GM19043 (cell line): ENCODE results near the gene ALPL.

Experiments
- ATAC-seq: cut with Tn5 transposase; IDR thresholded peaks from one replicate; pipeline ENCODE4 v1.9.1; 2021; ENCODE audit warnings: low read depth; ENCODE audit not compliant: unreplicated experiment

Gene ALPL

DNA sequence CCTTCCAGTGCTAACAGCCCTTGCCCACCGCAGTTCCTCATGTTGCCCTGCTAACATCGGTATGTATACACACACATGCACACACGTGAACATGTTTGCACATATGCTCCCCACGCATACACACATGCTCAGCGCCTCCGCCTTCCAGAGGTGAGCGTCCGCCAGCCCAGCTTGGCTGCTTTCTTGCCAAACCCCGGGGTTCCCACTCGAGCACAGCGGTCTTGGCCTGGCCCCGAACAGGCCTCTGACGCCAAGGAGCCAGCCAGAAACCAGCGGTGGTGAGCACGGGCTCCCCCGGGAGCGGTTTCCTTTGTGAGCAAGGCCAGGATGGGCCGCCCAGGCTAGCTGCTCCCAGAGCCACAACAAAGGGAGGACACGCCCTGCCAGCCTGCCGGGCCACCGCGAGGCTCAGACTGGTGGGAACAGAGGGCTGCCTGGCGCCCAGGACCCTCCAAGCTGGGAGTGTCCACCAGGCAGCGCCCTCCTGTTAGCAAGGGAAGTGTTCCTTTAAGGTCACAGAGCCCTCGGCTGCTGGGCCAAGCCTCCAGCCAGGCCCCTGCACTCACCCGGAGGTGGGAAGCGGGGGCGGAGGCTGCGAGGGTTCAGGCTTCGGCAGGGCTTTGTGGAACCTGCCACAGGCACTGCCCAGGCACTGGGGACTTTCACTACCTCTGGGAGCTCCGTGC, 65.4 kb downstream of the ALPL start:
- ATAC-seq = no peak

DNA sequence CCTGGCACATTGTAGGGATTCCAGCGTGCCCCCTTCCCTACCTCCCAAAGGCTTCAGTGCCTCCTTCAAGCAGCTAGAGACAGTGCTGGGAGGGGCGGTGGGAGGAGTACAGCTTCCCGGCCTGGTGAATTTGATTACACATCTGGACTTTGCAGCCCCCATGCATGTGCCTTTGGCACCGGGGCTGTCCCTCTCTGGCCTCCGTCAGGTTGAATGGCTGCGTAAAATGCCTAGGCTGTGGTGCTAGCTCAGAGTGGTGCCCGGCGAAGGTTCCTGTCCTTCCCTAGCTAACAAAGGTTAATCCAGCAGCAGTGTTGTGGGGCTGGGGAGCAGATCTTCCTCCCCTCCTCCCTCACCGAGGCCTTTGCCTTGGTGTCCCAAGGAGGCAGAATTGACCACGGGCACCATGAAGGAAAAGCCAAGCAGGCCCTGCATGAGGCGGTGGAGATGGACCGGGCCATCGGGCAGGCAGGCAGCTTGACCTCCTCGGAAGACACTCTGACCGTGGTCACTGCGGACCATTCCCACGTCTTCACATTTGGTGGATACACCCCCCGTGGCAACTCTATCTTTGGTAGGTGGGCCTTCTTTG, 66.2 kb downstream of the ALPL start:
- no peak for ATAC-seq

DNA sequence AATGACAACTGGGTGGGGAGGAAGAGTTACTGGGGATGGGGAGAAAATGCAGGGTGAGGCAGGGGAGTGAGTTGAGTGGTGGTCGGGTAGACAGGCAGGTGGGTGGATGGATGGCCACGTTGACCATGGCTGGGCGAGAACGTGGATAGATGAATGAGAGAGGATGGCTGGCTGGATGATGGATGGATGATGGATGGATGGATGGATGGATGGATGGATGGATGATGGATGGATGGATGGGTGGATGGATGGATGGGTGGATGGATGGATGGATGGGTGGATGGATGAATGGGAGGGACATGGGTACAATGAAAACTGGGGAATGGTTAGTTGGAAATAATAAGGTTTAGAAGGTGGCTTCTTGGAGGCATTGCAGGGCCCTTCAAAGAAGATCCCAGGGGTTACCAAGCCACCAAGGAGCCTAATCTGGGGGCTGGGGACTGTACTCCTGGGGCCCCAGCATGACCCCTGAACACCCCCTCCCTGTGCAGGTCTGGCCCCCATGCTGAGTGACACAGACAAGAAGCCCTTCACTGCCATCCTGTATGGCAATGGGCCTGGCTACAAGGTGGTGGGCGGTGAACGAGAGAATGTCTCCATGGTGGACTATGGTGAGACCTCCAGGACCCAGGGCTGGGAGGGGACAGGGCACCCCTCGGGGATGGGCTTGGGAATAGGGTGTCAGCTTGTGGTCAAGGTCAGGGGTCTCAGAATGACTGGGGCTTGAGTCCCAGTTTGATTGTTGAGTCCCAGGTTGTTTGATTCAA, 67.0 kb downstream of the ALPL start:
- ATAC-seq = no peak

DNA sequence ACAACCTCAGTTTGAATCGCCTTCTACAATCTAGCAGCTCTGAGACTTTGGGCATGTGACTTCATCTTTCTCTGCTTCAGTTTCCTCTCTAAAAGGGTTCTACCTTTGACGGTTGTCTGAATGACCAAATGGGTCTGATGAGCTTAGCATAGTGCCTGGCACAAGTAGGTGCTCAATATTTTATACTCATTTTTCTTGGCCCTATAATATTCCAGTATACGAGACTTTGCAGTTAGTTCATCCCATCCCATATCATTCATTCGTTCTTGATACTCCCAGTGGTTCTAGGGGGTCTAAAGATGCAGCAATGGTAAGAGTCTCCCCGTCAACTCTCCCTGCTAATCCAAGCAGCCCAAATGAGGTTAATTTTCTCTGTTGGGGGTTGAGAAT, 67.6 kb downstream of the ALPL start:
- ATAC-seq = no peak

DNA sequence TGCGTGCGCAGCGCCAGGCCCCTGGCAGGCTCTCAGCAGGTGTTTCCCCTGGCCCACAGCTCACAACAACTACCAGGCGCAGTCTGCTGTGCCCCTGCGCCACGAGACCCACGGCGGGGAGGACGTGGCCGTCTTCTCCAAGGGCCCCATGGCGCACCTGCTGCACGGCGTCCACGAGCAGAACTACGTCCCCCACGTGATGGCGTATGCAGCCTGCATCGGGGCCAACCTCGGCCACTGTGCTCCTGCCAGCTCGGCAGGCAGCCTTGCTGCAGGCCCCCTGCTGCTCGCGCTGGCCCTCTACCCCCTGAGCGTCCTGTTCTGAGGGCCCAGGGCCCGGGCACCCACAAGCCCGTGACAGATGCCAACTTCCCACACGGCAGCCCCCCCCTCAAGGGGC, 68.1 kb downstream of the ALPL start:
- no peak for ATAC-seq

DNA sequence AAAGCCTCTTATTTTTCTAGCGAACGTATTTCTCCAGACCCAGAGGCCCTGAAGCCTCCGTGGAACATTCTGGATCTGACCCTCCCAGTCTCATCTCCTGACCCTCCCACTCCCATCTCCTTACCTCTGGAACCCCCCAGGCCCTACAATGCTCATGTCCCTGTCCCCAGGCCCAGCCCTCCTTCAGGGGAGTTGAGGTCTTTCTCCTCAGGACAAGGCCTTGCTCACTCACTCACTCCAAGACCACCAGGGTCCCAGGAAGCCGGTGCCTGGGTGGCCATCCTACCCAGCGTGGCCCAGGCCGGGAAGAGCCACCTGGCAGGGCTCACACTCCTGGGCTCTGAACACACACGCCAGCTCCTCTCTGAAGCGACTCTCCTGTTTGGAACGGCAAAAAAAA, 68.7 kb downstream of the ALPL start:
- ATAC-seq = no peak

DNA sequence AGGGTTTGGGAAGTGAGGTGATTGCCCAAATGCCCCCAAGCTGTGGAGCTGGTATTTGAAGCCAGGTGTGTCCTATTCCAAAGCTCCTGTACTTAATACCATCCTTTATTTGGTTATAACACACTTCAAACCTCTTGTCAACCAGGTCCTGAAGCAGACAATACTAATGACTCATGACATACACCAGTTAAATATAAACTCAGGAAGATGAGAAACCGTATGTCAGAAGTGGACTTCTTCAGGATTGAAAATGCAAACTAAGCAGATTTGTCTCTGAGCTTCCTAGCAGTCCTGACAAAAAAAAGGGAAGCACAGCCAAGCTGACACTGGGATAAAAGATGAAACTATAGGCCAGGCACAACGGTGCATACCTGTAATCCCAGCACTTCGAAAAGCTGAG, 70.6 kb downstream of the ALPL start:
- ATAC-seq = no peak

DNA sequence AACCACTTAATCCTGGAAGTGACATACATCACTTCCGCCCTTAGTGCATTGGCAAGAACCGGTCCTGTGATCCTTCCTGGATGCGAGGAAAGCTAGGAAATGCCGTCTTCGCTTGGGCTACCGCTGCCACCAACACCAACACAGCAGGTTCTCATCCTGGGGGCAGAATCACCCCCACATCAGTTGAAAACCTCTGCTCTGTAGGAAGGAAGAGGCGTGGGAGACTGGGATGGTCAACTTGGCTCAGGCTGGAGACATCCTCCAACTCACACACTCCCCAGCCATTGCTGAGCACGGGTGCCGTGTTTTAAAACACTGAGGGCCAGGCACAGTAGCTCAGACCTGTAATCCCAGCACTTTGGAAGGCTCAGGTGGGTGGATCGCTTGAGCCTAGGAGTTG, 74.9 kb downstream of the ALPL start:
- ATAC-seq = no peak

DNA sequence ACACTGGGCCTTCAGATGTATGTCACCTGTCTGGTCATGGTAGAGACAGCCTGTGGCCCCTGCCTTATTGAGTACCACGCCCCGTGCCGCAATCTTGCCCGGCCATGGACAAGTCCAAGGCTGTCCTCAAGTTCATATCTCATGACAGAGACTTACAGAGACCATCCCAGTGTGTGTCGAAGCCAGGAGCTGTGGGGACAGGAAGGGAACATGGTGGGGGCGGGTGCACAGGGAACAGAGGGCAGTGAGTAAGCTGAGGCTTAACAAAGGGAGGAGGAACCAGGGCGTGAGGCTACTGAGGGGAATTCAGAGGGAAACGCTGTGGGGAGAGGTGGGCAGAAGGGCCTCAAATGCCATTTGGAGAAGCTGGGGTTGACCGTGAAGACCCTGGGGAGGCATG, 75.8 kb downstream of the ALPL start:
- no peak for ATAC-seq

DNA sequence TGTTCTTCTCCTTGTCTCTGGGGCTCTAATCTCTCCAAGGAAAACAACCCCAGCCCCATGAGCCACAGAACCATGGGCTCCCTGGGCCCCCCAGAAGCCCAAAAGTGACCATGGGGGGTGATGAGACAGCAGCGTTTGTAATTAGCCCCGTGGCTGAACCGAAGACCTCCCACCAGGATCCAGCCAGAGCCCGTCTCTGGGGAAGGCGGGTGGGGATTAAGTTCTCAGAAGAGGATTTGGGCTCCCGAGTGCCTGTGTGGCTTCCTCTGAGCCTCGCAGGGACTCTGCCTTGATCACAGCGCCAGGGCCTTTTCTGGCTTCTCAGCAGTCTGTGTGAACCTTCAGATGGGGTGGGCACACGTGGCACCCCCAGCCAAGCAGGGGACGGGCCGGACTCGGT, 77.0 kb downstream of the ALPL start:
- ATAC-seq = no peak

DNA sequence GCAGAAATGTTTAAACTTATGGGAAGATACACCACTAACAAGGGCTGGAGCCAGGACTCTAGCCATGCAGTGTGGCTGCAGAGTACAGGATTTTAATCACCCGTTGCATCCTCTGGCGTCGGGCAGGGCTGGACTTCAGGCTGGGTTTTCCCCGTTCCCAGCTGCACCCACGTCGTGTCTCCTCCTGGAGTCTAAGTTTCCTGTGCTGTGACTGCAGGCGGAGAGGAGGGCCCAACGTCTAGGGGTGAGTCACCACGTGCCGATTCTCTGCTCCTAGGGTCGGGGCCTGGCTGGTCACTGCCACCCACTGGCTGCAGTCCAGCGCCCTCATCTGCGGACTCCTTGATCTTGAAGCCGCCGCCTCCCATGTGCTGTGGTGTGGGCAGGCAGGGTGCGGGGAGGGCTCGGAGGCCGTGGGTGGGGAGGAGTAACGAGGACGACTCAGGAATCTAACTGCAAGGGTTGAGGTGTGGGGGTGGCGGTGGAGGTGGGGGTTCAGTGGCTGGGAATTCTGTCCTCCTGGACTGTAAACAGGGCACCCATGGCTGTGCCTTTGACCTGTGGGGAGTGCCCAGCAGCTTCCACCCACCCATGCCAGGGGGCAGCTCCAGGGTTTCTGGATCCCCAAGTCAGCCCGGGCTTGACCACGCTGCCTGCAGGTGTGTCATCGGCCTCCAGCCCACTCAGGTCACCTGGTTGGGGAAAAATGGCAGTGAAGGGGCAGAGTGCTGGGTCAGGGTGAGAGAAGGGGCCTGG, 77.8 kb downstream of the ALPL start:
- ATAC-seq = no peak

DNA sequence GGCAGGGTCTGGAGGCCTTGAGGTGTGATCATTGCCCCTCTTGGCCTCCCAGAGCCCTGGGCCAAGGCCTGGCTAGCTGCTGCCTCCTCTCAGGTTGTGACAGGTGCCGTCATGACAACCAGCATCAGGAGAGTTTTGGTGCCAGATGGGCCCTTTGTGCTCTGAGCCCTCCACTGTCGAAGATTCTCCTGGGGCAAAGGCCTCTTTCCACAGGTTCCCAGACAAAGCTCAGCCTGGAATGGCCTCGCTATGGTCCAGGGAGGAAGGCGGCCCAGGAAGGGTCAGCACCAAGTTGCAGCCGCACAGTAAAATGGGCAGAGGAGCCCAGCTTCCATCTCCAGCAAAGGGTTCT, 78.4 kb downstream of the ALPL start:
- no peak for ATAC-seq

DNA sequence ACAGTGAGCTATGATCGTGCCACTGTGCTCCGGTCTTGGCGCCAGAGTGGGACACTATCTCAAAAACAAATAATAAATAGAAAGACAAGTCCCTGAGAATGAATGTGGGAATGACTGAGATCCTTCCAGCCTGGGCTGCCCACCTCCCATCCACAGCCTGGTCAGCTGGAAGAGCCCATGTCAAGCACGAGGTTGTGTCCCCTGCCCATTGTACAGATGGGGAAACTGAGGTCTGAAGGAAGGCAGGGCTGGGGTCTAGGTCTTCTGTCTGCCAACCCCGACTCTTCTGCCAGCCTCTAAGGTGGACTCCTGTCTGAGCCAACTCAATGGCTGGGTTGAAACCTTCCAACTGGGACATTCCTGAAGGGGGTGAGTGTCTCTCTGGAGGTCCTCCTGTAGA, 80.4 kb downstream of the ALPL start:
- no peak for ATAC-seq

DNA sequence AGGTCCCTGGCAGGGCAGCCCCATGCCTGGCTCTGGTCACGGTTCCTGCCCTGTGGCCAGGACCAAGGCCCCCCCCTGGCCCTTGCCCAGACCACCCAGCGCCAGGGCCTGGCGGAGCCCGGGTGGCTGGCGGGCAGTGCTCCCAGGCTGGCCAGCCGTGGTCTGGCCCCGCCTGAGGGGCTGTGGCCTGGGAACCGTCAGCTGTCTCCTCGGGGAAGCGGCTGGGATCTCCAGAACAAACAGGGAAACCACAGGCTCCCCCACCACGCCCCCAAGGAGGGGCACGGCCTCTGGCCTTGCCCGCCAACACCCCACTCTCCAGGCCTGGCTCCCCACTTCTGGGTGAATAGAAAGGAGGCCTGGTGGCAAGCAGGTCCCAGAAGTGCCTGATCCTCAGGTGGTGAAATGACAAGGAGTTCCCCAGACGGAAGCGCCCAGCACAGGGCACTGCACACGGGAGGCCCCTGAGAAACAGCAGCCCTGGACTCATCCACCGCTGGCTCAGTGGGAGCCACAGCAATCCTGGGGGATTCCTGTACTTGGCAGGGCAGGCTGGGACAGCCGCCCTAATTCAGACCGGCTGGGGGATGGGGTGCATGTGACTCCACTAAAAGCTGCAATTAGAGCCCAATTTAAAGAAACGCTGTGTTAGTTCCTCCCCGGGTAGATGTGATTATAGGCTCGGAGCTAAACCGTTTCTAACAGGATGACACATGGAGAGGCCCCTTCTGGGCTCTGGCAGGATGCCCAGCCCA, 81.1 kb downstream of the ALPL start:
- ATAC-seq = no peak

DNA sequence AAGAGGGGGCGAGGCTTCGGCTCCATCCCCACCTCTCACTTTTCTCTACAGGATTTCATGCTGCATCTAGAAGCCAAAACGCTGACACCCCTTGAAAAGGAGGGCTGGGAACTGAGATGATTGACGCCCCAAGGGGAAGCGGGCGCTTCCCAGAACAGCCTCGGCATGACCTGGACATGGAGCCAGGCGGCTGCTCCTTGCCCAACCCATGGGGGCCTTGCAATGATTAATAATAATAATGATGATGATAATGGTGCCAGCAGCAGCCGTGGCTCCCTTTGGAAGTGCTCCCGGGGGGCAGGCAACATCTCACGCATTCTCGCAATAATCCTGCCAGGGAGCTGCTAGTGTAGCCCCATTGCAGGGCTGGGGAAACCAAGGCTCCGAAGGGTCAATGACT, 81.7 kb downstream of the ALPL start:
- ATAC-seq = no peak

DNA sequence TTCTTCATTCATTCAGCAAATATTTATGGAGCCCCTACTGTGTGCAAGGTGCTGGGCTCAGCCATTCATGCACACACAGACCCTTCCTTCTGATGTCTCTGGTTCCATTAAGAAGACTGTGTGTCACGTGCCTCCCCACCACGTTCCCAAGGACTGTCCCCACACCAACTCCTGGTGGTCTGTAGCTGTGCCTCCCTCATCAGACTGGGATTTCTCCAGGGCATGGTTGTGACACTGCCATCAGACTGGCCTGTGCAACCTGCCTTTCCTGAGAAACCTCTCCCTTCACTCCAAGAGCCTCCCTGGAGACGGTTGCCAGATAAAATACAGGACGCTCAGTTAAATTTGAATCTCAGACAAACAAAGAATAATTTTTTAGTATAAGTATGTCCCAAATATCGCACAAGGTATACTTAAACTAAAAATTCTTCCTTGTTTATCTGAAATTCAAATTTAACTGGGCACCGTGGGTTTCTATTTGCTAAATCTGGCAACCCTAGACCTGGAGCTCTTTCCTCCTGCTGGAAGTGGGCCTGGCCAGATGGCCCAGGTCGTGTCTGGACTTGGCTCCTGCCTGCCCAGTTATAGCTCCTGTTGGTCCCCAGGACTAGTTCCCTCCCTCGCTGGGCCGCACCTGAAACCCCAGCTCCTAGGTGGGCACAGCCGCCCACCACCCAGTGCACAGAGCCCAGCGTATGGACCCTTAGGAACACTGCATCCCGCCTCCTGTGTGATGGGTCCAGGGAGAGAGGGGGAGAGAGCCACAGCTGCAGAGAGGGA, 83.1 kb downstream of the ALPL start:
- ATAC-seq = no peak

DNA sequence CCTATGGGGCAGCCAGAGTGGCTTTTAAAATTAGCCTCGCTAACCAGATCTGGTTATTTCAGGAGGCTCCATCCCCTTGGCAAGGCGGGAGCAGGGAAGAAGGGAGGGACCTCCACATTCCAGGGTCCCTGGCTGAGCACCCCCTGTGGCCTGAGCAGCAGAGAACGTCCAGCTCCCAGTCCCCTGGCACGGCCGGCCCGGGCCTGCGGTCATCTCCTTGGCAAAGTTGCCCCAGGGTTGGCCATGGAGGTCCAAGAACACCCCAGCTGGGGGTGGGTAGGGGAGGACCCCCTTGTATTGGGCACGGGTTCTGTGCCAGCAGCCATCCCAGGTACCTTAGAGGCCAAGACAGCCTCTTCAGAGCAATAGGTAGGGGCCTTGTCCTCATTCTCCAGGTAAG, 84.0 kb downstream of the ALPL start:
- ATAC-seq = no peak

DNA sequence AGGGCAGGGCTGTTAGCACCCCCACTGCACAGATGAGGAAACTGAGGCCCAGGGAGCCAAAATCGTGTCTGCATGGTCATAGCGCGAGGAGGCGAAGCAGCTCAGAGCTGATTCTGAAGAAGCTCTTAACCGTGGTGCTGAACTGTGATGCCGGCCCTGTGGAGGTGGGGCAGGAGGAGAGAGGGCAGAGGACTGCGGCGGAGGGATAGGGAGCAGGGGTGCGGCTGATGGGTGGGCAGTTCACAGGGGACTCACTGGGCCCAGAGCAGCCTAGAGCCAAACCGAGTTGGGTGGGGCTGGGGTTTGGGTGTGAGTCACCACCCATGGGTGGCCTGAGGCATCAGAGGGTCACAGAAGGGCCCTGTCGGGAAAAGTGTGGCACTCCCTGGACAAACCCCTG, 85.3 kb downstream of the ALPL start:
- no peak for ATAC-seq

DNA sequence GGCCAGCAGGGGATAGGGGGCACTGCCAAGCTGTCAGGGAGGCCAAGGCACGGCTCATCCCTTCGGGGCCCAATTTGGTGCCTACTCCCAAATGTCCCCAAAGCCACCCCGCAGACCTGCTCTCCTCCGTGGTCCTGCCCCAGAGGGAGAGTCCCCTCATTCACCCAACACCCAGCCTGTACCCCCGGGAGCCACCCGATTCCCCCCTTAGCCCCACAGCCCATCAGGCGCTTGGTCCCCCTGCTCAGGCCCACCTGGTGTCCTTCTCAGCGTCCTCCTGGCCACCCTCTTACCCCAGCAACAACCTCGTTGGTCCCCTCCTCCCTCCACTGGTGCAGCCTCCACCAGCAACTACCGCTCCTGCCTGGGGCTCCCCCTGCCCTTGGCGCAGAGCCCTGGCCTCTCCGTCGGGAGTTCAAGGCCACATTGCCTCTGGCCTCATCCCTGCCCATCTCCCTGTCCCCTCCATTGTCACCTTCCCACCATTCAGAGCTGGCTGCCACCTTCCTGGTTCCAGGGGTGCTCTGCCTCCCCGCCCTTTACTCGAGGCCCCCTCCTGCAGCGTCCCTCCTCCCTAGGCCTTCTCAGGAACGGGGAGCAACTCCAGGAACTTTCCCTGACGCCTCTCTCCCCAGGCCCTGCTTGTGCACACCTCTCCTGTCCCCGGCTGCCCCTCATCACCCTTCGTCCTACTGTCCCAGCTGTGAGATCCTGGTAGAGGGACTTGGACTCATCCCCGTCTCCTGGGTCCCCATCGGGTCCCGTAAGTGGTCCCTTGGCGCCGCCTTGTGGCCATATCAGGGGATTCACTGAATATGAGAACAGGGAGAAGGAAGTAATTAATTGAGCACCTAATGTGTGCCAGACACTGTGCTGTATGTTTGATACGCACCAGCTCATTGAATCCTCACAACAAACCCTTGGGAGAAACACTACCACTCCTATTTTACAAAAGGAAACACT, 86.0 kb downstream of the ALPL start:
- ATAC-seq = no peak
